GM12872 (cell line): ENCODE results near the gene MYO1E.

Source experiments
- TF ChIP-seq, protein P1 (sequence below): IDR thresholded peaks from 3 replicates; pipeline ENCODE4 v1.5.1; 2011; ENCODE audit warnings: low read depth, mild to moderate bottlenecking, low read length, moderate library complexity; ENCODE audit not compliant: insufficient read depth

MYO1E gene

DNA sequence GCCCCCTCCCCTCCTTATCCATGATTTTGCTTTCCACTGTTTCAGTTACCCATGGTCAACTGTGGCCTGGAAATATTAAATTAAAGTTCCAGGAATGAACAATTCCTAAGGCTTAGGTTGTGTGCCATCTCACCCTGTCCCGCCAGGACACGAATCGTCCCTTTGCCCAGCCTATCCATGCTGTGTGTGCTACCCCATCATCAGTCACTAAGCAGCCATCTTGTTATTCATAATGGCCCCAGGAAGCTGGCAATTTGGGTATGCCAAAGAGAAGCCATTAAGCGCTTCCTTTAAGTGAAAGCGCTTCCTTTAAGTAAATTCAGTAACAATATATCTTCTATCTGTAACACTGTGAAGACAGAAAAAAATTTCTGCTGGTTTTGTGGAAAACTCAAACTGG, 215.3 kb downstream of the MYO1E start:
- TF ChIP-seq, protein P1, sequence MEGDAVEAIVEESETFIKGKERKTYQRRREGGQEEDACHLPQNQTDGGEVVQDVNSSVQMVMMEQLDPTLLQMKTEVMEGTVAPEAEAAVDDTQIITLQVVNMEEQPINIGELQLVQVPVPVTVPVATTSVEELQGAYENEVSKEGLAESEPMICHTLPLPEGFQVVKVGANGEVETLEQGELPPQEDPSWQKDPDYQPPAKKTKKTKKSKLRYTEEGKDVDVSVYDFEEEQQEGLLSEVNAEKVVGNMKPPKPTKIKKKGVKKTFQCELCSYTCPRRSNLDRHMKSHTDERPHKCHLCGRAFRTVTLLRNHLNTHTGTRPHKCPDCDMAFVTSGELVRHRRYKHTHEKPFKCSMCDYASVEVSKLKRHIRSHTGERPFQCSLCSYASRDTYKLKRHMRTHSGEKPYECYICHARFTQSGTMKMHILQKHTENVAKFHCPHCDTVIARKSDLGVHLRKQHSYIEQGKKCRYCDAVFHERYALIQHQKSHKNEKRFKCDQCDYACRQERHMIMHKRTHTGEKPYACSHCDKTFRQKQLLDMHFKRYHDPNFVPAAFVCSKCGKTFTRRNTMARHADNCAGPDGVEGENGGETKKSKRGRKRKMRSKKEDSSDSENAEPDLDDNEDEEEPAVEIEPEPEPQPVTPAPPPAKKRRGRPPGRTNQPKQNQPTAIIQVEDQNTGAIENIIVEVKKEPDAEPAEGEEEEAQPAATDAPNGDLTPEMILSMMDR = no peak

DNA sequence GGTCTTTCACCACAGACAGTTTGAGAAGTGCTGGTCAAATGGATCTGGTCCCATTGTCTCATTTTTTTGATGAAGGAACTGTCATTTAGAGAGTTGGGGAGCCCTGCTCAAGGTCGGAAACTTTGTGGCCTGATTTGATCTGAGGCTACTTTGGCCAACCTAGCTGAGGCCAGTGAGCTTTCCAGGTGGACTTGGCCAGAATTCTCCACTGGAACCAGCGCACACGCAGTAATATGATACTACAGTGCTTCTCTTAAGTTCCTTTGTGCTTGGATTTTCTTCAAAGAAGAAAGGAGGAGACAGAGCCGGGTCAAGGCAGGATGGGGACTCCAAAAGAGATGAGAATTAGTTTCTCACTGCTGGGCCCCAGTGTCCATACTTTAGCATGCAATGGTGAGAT, 217.2 kb downstream of the MYO1E start:
- TF ChIP-seq, protein P1 = no peak

DNA sequence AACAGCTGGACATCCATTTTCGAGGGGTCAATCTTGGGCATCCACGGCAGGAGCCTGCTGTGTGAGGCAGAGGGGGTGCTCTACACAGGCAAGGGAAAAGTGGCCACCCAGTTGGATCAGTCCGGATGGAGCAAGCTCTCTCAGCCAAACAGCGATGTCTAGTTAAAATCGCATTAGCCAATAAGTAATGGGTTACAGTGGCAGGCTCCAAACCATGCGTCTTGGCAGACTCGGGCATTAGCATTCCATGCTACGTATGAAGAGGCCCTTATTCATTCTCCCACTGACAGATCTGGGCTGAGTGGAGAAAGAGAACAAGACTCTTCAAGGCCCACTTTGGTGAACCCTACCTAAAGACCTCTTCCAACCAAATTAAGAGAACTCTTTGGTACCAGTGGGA, 218.4 kb downstream of the MYO1E start:
- TF ChIP-seq, protein P1 = no peak

DNA sequence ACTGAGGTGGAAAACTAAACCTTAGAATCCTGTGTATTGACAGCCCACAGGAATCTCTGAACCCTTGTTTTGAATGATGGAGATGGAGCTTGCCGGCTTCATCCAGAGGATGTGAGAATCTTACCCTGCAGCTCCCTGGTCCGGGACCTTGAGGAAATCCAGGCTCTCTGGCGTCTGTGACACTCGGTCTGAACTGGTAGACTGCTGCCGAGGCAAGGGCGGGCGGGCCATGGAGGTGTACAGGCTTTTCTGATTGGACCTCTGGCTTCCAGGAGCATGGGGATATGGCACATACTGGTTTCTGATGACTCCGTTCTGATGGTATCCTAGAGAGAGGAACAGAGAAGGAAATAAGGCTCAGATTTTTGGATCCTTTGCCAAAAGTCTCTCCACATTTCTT, 219.2 kb downstream of the MYO1E start:
- TF ChIP-seq, protein P1 = no peak

DNA sequence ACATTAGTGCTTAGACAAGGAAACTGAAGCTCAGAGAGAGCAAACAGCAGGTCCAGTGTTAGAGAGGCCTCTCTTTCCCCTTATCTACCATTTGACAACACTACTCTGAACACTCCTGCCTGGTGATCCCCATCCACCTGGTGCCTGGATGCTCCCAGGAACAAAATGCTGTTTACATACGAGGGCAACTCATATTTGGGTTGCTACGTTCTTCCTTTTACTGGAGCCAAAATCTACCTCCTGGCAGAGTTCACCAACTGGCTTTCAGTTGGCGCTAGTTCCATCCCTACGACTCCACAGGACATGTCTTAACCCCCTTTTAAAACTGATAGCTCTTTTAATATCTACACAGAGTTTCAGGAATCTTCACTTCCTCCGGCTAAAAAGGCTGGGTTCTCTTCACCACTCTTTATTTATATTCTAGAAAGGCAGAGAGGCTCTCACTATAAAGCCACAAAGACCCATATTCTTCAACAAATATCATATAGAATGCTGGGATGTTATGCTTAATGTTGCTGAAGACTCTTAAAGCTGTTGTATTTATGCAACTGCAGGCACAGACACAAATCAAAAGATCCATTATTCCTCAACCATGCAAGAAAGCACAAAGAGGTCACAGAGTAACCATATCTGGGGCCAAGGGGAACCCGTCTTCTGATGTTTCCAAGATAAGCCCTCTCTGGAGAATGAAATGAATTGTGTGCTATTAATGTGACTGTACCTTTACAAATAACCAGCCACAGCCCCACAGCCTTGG, 219.8 kb downstream of the MYO1E start:
- TF ChIP-seq, protein P1 = no peak

DNA sequence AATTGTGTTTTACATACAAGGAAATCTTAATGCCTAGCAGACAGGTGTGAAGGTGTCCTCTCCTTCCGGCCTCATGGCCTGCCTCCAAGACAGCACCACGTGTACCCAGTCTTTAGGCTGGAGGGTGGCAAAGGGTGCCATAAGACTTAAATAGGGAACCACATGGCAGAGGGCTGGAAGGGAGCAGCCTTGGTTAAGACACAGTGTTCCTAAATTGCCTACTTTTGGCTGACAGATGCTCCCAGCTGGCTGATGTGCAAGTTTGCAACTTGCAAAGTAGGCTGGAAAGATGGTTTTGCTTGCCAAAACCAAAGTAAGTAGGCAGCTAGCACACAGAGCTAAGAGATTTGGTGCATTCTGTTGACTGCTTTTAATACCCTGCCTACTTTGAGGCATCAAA, 222.5 kb downstream of the MYO1E start:
- TF ChIP-seq, protein P1 = no peak

DNA sequence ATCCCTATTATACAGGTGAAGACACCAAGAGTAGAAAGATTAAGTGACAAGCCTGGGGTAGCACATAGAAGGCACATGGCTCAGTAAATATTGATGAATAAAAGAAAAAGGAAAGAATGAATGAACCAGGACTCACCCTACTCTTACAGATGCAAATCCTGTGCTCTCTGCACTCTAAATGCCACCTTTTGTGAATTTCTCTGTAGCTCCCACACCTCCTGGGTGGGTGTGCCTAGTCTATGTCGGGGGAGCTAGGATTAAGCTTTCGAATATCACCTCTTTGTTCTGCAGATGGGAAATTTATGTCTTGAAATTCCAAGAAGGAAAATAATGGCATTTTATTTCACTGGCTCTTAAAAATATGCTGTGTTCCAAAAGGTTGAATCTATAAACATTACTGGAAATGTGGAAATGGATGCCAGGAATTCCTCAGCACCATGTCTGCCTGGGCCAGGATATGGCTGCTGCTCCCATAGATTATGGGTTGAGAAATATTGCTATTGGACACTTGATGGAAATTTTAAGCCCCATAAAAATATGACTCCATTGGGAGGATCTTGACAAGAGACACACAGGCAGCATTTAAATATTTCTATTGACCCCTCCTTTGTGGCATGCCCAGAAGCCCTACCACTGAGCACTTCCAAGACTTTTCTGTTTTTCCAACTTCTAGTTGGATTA, 224.4 kb downstream of the MYO1E start:
- TF ChIP-seq, protein P1 = no peak
